Measurements from ENCODE around the gene CALD1.
A peak's percentile ranks its signal among the peaks of the same experiment; 100 is the strongest.

CALD1 gene

DNA sequence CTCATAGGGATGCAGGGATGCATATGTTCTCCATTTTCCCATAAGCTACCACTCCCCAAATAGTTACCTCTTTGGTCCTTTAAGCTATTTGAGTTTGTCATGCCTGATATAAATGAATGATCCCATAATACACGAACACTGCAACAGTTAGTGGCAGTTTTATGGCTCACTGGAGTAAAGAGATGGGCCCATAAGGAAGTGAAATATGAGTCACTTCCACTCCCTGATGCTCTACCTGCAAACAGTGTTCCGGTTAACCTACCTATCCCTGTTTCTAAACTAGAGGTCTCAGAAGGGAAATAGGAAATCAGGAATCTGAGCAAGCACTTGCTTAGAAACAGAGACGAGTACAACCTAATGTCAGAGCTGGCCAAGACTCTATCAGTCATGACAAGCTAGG is 71.7 kb downstream of the CALD1 start:
- Mint-ChIP-seq H3K4me1 (ENCODE audit: low read depth in 2 of 2) (no peaks in the 10 kb centered on the region), H3K9me3 (no peaks in the 10 kb centered on the region), H3K27me3 (peaks cover 0 to 12% of the 10 kb centered on the region in 2 donors), H3K4me3 (no peak overlapping the region), H3K36me3 (ENCODE audit: insufficient read depth) (no peaks in the 10 kb centered on the region), H3K27ac (no peak overlapping the region)
- no peak for DNase-seq
- ATAC-seq (replicated peaks) = no peak

DNA sequence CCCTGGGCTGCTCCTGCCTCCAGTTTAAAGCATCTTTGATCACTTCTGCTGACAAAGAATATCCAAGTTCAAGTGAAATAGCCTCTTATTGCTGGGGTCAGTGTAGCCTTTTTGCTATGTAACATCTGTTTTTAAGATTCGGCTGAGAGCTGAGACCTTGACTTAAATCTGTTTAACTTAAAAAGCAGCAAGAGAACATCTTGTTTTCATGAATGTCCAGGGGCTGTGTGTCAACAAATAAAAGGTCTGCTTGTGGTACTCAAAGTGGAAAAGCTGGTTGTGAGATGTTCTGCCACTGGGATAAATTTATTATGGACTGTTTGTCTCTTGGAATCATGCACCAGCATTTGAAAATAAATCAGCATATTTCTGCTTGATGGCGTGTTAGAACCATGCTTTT is 73.2 kb downstream of the CALD1 start:
- Mint-ChIP-seq H3K4me1 (ENCODE audit: low read depth in 2 of 2) (no peaks in the 10 kb centered on the region), H3K9me3 (no peaks in the 10 kb centered on the region), H3K27me3 (no peaks in the 10 kb centered on the region), H3K36me3 (ENCODE audit: insufficient read depth) (no peaks in the 10 kb centered on the region), H3K4me3 (no peak overlapping the region), H3K27ac (no peak overlapping the region)
- DNase-seq = no peak
- no peak for ATAC-seq (replicated peaks)

DNA sequence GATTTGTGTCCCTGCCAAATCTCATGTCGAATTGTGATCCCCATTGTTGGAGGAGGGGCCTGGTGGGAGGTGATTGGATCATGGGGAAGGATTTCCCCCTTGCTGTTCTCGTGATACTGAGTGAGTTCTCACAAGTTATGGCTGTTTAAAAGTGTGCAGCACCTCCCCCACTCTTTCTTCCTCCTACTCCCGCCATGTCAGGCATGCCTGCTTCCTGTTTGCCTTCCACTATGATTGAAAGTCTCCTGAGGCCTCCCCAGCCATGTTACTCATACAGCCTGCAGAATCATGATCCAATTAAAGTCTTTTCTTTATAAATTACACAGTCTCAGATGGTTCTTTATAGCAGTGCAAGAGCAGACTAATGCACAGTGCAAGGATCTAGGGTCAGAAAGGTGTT is 75.4 kb downstream of the CALD1 start:
- no peak overlapping the region for H3K27ac Mint-ChIP-seq

DNA sequence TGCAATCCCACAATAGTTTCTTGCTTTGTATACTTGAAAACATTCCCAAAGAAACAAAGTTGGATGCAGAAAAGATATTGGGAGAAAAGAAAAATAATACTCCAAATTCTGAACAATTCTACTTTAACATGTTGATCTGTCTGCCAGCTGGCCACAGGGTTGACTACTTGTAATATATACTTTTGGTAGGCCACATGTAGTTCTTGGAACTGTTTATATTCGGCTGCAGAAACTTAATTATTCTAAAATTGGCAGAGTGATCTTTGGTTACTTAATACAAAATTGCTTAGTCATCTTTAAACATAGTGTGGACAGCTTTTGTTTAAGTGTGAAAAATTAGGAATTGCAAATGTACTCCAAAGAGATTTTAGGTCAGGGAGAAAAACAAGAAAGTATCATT is 76.0 kb downstream of the CALD1 start:
- ATAC-seq (replicated peaks) = no peak
- no peak overlapping the region for H3K4me3 Mint-ChIP-seq
- H3K4me1 Mint-ChIP-seq (ENCODE audit: low read depth in 2 of 2) = no peaks in the 10 kb centered on the region
- H3K36me3 Mint-ChIP-seq (ENCODE audit: insufficient read depth) = no peaks in the 10 kb centered on the region
- no peaks in the 10 kb centered on the region for H3K27me3 Mint-ChIP-seq
- H3K9me3 Mint-ChIP-seq = no peaks in the 10 kb centered on the region
- no peak overlapping the region for H3K27ac Mint-ChIP-seq
- DNase-seq = no peak

More for the DNA sequence above, 75.4 kb downstream of the CALD1 start:
- no peaks in the 10 kb centered on the region for H3K4me1 Mint-ChIP-seq (ENCODE audit: low read depth in 2 of 2)
- no peaks in the 10 kb centered on the region for H3K27me3 Mint-ChIP-seq
- H3K36me3 Mint-ChIP-seq (ENCODE audit: insufficient read depth) = no peaks in the 10 kb centered on the region
- DNase-seq = no peak
- ATAC-seq (replicated peaks) = no peak
- no peak overlapping the region for H3K4me3 Mint-ChIP-seq
- no peaks in the 10 kb centered on the region for H3K9me3 Mint-ChIP-seq

DNA sequence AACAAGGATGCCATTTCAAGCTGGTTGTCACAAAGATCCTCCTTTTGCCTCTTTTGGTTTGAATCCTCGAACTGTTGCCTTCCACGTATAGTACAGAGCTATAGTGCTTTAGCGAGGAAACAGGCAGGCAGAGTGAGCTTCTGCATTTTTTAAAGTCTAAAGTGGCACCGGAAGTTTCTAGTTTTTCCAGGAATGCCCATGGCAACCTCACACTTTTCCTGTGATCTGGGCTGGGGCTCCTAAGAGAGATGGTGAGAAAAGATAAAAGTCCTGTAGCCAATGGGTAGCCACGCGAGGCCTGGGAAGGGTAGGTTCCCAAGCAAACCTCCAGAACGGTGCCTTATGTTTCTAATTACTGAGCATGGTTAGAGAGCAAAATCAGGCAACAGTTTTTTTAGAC is 76.7 kb downstream of the CALD1 start:
- no peaks in the 10 kb centered on the region for H3K27me3 Mint-ChIP-seq
- ATAC-seq (replicated peaks) (no peak), DNase-seq (no peak)
- no peaks in the 10 kb centered on the region for H3K36me3 Mint-ChIP-seq (ENCODE audit: insufficient read depth)
- H3K4me1 Mint-ChIP-seq (ENCODE audit: low read depth in 2 of 2) = no peaks in the 10 kb centered on the region
- H3K9me3 Mint-ChIP-seq = no peaks in the 10 kb centered on the region
- H3K27ac Mint-ChIP-seq = peak overlapping the region in 1 of 2 donors; percentile 47
- H3K4me3 Mint-ChIP-seq = no peak overlapping the region

DNA sequence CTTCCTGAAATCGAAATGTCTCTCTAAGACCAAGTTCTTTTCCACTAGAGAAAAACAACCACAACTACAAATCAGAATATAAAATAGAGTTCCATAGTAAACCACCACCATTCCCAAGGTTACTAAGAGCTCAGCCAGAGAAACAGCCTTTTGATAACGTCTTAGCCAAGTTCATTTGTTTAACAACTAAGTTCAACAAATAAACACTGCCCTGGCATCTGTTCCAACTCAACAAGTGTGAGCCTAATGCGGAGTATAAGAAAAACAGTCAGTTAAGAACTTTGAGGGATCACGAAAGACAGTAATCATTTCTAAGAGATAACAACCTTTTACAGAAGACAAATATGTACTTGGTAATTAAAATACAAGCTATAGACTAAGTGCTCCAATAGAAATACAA is 77.3 kb downstream of the CALD1 start:
- no peak overlapping the region for H3K4me3 Mint-ChIP-seq
- DNase-seq = no peak
- ATAC-seq (replicated peaks) = no peak
- no peaks in the 10 kb centered on the region for H3K9me3 Mint-ChIP-seq
- no peaks in the 10 kb centered on the region for H3K4me1 Mint-ChIP-seq (ENCODE audit: low read depth in 2 of 2)
- H3K27me3 Mint-ChIP-seq = peaks cover 0 to 4% of the 10 kb centered on the region in 2 donors
- H3K27ac Mint-ChIP-seq = no peak overlapping the region
- no peaks in the 10 kb centered on the region for H3K36me3 Mint-ChIP-seq (ENCODE audit: insufficient read depth)

DNA sequence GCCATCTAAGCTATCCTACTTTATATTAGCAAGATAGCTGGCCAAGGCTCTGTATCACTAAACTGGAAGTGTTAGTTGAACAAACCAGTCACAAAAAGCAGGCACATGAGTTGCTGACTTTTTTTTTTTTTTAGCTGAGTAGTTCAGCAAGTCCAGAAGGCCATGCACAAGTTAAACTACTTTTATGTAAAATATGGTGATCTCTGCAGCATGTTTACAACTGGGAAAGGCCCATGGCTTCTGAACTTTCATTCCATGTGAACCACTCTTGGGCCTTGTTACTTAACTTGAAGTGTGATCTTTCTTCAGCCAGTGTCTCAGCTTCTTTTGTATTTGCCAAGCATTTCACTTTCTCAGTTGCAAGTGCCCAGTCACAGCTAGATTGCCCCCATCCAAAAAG is 78.5 kb downstream of the CALD1 start:
- H3K27me3 Mint-ChIP-seq = peaks cover 0 to 4% of the 10 kb centered on the region in 2 donors
- ATAC-seq (replicated peaks) = no peak
- H3K4me1 Mint-ChIP-seq (ENCODE audit: low read depth in 2 of 2) = no peaks in the 10 kb centered on the region
- no peaks in the 10 kb centered on the region for H3K9me3 Mint-ChIP-seq
- DNase-seq = no peak
- no peak overlapping the region for H3K4me3 Mint-ChIP-seq
- H3K27ac Mint-ChIP-seq = no peak overlapping the region
- H3K36me3 Mint-ChIP-seq (ENCODE audit: insufficient read depth) = no peaks in the 10 kb centered on the region

DNA sequence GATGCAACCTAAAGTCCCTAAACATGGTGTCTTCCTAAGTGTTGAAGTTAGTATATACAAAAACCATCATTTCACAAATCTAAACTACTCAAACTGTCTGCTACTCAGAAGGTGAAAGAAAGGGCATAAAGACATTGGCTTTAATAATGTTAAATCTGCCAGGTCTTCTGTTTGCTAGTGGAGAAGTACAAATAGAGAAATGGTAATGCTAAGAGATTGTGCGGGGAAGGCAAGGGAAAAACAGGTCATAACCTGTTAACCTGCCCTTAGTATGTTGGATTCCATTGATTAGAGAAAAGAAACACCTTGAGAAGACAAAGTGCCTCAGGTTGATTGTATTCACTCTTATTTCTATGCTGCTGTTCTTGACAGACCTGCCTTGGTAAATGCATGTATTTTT is 80.3 kb downstream of the CALD1 start:
- H3K4me1 Mint-ChIP-seq (ENCODE audit: low read depth in 2 of 2) = peaks cover under 1% of the 10 kb centered on the region in 2 donors
- H3K36me3 Mint-ChIP-seq (ENCODE audit: insufficient read depth) = no peaks in the 10 kb centered on the region
- no peaks in the 10 kb centered on the region for H3K9me3 Mint-ChIP-seq
- H3K27me3 Mint-ChIP-seq = peaks cover 0 to 4% of the 10 kb centered on the region in 2 donors
- DNase-seq = no peak
- no peak for ATAC-seq (replicated peaks)
- H3K4me3 Mint-ChIP-seq = no peak overlapping the region
- H3K27ac Mint-ChIP-seq = no peak overlapping the region

DNA sequence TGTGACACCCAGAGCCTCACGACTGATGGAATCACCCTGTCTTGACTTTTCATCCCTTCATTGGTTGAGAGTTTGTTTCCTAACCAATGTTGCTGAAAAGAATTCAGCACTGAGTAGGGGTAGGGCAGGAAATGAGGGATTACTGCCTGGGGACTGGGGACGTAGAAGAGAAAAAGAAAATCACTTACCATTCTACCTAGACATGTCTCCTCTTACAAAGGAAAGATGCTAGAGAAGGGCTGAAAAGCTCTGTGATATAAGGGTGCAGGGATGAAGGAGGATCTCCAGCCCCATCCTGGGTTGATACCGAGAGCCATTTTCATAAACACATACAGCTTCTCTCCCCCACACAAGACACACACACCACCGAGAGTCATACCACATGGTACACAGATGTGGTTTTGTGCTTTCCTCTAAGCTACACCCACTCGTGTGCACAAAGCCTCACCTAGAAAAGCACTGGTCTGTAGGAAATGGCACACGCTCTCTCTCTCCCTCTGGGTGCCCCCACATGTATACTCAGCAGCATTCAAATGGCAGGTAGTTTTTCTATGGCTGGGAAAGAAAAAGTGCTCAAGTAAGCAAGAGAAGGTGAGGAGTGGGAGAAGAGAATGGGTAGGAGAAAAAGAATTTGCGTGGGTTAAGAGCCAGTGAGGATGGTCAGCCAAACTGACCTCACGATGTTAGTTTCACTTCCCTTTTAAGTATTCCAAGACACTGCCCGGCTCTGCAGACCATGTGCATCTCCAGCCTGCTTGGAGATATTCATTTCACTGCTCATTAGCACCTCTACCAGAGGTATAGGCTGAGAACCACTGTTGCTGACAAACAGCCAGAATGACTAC is 85.8 kb downstream of the CALD1 start:
- no peaks in the 10 kb centered on the region for H3K9me3 Mint-ChIP-seq
- peak in 1 of 3 experiments; percentile 3 for DNase-seq
- peaks cover 7 to 9% of the 10 kb centered on the region in 2 donors for H3K4me1 Mint-ChIP-seq (ENCODE audit: low read depth in 2 of 2)
- peak; percentile 88 for ATAC-seq (replicated peaks)
- H3K4me3 Mint-ChIP-seq = peak overlapping the region; percentile 15 to 61
- peaks cover 0 to 11% of the 10 kb centered on the region in 2 donors for H3K27me3 Mint-ChIP-seq
- H3K27ac Mint-ChIP-seq = peak overlapping the region; percentile 9 to 34
- no peaks in the 10 kb centered on the region for H3K36me3 Mint-ChIP-seq (ENCODE audit: insufficient read depth)

DNA sequence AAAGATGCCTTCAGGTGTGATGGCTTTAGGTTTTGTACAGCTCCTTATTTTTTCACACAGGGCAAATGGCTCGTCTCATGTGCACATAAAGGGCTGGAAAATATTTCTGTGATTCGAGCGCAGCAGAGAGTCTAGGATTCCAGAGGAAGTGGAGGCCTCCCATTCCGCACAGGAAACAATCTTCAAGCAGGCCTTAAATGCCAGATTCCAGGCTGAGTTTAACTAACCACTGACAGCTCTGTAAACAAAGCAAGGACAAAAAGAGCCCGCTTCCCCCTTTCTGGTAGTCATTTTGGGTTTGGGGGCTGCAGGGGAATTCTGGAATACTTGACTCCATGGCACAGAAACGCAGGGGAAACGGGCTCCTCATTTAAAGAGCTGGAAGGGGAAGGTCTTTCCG is 87.2 kb downstream of the CALD1 start:
- H3K4me3 Mint-ChIP-seq = no peak overlapping the region
- DNase-seq = no peak
- H3K36me3 Mint-ChIP-seq (ENCODE audit: insufficient read depth) = no peaks in the 10 kb centered on the region
- no peak for ATAC-seq (replicated peaks)
- H3K4me1 Mint-ChIP-seq (ENCODE audit: low read depth in 2 of 2) = peaks cover 7 to 9% of the 10 kb centered on the region in 2 donors
- no peak overlapping the region for H3K27ac Mint-ChIP-seq
- peaks cover 0 to 7% of the 10 kb centered on the region in 2 donors for H3K27me3 Mint-ChIP-seq
- no peaks in the 10 kb centered on the region for H3K9me3 Mint-ChIP-seq

DNA sequence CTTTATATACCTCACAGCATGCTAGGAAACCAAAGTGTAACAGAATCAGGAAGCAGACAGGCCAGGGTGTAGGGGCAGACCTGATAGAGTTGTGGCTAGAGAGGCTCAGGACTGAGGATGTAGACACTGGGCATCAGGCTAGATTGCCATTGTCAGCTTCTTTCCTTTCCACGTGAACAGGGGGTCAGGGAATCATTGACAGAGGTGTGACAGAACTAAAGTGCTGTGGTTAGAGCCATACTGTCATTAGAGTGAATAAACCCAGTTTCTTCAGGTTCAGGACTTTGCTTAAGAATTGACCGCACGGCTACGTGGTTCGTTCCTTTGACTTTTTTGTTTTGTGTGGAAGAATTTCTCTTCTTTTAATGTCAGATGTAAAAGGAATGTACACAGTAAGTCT is 90.7 kb downstream of the CALD1 start:
- Mint-ChIP-seq H3K4me1 (ENCODE audit: low read depth in 2 of 2) (peaks cover 3 to 5% of the 10 kb centered on the region in 2 donors), H3K4me3 (no peak overlapping the region), H3K9me3 (no peaks in the 10 kb centered on the region), H3K27me3 (peaks cover 10 to 30% of the 10 kb centered on the region in 2 donors), H3K36me3 (ENCODE audit: insufficient read depth) (no peaks in the 10 kb centered on the region), H3K27ac (no peak overlapping the region)
- DNase-seq (no peak), ATAC-seq (replicated peaks) (no peak)

DNA sequence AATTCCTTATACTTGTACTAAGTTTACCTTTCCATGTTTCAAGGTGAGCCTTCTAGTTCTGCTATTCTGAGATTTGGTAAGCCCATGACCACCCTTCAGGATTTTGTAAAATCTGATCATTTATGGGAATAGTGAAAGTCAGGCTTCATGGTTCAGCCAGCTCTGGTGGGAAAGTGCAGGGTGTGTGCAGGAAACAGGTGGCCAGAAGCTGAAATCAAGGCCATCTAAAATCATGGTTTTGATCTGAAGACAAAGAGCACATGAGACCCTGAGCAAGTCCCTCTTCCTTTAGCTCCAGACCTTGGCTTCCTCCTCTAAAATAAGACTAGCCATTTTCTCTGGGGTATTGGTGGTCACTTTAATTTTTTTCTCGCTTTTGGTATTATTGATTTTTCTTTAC is 91.3 kb downstream of the CALD1 start:
- Mint-ChIP-seq H3K4me1 (ENCODE audit: low read depth in 2 of 2) (no peaks in the 10 kb centered on the region), H3K36me3 (ENCODE audit: insufficient read depth) (no peaks in the 10 kb centered on the region), H3K9me3 (no peaks in the 10 kb centered on the region), H3K4me3 (no peak overlapping the region), H3K27ac (no peak overlapping the region), H3K27me3 (peaks cover 13 to 34% of the 10 kb centered on the region in 2 donors)
- DNase-seq (no peak), ATAC-seq (replicated peaks) (no peak)

DNA sequence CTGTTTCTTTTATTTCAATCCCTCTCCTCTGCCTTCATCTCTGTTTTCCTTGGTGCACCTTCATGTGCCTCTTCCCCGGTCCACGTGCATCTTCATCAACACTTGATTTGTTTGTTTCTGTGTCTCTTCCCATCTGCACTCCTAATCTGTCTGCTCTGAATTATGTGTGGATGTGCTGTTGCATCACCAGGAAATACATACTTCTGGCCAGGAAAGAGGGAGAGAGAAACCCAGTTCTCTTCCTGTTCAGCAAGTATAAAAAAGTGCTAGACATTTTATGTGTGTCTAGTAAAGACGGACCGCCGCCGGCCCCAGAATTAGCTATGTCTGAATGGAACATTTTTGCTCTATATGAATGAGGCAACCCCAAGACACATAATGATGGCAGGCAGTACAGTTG is 93.8 kb downstream of the CALD1 start:
- H3K27me3 Mint-ChIP-seq = peaks cover 20 to 42% of the 10 kb centered on the region in 2 donors

DNA sequence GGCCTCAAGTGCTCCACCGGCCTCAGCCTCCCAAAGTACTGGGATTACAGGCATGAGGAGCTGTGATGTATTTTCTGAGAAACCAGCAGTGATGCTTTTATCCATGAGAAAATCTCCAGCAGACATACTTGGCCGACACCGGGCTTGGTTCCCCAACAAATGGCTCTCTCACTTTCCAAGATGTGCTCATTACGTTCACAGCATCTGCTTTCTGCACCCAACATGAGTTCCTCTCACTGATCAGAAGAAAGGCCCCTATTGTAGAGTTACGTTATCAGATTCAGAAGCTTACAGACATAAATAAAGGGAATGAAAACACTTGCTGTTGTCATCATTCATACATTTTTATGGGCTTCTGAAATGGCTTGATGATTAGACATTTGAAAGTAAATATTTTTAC is 95.0 kb downstream of the CALD1 start:
- Mint-ChIP-seq H3K4me3 (no peak overlapping the region), H3K4me1 (ENCODE audit: low read depth in 2 of 2) (no peaks in the 10 kb centered on the region), H3K36me3 (ENCODE audit: insufficient read depth) (no peaks in the 10 kb centered on the region), H3K27ac (no peak overlapping the region), H3K27me3 (peaks cover 20 to 37% of the 10 kb centered on the region in 2 donors), H3K9me3 (no peaks in the 10 kb centered on the region)
- ATAC-seq (replicated peaks) (no peak), DNase-seq (no peak)

More for the DNA sequence above, 93.8 kb downstream of the CALD1 start:
- ATAC-seq (replicated peaks) (no peak), DNase-seq (no peak)
- no peaks in the 10 kb centered on the region for H3K4me1 Mint-ChIP-seq (ENCODE audit: low read depth in 2 of 2)
- H3K36me3 Mint-ChIP-seq (ENCODE audit: insufficient read depth) = no peaks in the 10 kb centered on the region
- H3K9me3 Mint-ChIP-seq = no peaks in the 10 kb centered on the region
- H3K27ac Mint-ChIP-seq = no peak overlapping the region
- H3K4me3 Mint-ChIP-seq = no peak overlapping the region

All from effector memory CD8-positive, alpha-beta T cell (primary cell).